ENCODE measurements around the gene PHYHD1. TPM values are rescaled to one million over a fixed set of nuclear protein-coding genes. Genes with fewer than 3 reads are reported as not detected.
"Not testable (repeated sequence)": the region's sequence is repeated elsewhere in the genome, so short reads cannot be mapped to it uniquely, and the experiment has no call there.

Gene PHYHD1
- total RNA-seq, 4 donors from 2014 or later = 14.4 to 43.8 (median 32.4) TPM

GRCh38 chr9:128937310-128938165, 16.8 kb downstream of the PHYHD1 start:
- TF ChIP-seq, protein P1, sequence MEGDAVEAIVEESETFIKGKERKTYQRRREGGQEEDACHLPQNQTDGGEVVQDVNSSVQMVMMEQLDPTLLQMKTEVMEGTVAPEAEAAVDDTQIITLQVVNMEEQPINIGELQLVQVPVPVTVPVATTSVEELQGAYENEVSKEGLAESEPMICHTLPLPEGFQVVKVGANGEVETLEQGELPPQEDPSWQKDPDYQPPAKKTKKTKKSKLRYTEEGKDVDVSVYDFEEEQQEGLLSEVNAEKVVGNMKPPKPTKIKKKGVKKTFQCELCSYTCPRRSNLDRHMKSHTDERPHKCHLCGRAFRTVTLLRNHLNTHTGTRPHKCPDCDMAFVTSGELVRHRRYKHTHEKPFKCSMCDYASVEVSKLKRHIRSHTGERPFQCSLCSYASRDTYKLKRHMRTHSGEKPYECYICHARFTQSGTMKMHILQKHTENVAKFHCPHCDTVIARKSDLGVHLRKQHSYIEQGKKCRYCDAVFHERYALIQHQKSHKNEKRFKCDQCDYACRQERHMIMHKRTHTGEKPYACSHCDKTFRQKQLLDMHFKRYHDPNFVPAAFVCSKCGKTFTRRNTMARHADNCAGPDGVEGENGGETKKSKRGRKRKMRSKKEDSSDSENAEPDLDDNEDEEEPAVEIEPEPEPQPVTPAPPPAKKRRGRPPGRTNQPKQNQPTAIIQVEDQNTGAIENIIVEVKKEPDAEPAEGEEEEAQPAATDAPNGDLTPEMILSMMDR (IDR thresholded peaks at IDR 0.05) = no peak
- no peak for ATAC-seq (ENCODE audit: low FRiP score)
- no peak for DNase-seq (ENCODE audit: low spot score)

DNA sequence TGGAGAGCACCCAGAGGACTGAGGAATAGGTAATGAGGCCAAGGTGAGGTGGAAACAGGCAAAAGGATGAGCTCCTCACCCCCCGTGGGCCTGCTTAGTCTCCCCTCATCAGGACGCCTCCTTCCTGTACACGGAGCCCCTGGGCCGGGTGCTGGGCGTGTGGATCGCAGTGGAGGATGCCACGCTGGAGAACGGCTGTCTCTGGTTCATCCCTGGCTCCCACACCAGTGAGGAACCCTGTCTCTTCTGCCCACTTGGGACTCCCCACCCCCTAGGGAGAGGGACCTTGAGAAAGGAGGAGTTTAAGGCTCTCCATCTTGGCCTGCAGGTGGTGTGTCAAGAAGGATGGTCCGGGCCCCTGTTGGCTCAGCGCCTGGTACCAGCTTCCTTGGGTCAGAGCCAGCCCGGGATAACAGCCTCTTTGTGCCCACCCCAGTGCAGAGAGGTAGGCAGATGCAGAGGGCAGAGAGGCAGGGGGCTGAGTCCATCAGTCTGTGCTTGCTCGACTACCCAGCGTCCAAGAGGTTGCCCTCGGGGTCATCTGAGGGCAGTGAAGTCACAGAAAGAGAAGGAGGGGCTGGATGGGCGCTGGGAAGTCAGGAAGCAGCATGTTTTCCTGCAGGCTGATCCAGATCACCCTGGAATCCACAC, 19.6 kb downstream of the PHYHD1 start:
- TF ChIP-seq, protein P1 (IDR thresholded peaks at IDR 0.05) = no peak
- ATAC-seq (ENCODE audit: low FRiP score) = no peak
- no peak for DNase-seq (ENCODE audit: low spot score)

DNA sequence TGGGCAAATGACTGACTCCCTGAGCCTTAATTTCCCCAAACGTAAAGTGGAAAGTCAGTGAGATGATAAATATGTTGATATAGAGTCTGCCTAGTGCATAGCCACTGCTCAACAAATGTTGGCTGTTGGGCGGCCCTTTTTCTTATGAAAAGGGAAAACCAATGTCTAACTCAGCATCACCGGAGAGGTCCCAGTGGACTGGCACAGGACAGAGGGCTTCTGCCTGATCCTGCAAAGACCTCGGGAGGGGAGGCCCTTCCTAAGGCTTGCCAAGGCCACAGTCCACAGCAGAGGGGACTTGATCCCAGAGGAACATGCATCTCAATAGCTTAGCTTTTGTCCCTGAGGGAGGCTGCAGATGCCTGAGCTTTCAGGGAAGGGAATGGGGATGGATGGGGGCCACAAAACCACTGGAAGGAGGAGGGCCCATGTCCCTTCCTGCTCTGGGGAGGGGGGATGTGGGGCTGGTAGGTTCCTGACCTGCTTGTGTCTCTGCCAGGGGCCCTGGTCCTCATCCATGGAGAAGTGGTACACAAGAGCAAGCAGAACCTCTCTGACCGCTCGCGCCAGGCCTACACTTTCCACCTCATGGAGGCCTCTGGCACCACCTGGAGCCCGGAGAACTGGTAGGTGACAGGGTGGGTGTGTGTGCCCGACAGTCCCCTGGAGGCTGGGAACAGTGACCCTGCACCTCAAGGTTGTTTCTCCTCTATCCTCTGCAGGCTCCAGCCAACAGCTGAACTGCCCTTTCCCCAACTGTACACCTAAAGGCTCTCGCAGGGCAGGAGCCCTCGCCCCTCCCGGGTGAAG, 20.4 kb downstream of the PHYHD1 start:
- ATAC-seq (ENCODE audit: low FRiP score) (no peak), DNase-seq (ENCODE audit: low spot score) (no peak)
- TF ChIP-seq, protein P1 (IDR thresholded peaks at IDR 0.05) = no peak

DNA sequence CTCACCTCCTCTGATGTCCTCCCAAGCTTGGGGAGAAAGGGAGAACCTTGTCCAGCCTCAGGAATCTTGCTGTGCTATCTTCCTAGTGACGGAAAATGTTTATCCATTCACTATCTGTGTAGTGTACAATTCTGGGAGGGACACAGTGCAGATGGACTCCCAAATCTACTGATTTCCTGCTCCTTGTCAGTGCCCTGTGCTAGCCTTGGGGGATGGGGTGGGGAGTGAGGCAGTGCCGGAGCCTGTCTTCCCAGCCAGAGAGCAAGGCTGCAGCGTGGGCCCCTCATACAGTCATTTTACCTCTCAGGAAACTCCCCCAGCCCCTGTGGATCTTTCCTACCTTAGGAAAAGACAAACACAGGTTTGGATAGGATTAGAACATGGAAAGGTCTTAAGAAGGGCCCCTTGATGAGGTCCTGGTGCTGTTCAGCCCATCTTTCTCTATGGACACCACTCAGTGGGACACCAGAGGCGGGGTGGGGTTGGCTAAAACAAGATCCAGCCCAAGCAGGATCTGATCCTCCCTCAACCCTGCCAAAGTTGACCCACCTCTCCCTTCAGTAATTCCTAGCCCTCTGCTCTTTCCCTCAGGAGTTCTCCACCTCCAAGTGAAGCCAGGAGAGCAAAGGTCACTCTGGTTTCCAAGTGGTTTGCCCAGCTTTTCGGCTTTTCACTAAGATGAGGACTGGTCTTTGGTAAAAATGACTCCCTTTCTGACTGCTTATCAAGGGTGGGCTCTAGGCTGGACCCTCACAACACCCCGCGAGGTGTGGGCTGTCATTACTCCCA, 23.2 kb downstream of the PHYHD1 start:
- TF ChIP-seq, protein P1 (IDR thresholded peaks at IDR 0.05) = no peak
- DNase-seq (ENCODE audit: low spot score) = no peak
- no peak for ATAC-seq (ENCODE audit: low FRiP score)

DNA sequence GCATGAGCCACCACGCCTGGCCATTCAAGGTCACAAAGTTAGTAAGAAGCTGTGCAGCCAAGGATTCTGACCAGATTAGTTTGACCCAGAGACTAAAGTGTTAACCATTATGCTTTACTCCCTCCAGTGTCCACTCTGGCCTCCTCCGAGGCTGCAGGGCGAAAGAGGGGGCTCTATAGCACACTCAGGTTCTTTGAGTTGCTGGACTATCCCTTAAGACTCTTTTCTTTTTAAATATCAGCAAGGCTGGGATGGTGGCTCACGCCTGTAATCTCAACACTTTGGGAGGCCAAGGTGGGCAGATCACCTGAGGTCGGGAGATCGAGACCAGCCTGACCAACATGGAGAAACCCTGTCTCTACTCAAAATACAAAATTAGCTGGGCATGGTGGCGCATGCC, 24.2 kb downstream of the PHYHD1 start:
- DNase-seq (ENCODE audit: low spot score); ATAC-seq (ENCODE audit: low FRiP score): not testable (repeated sequence)

GRCh38 chr9:128945798-128946501, 25.2 kb downstream of the PHYHD1 start:
- DNase-seq (ENCODE audit: low spot score) = no peak
- TF ChIP-seq, protein P1 (IDR thresholded peaks at IDR 0.05) = no peak
- ATAC-seq (ENCODE audit: low FRiP score) = no peak
